HG03159 (cell line): Measurements from ENCODE around the gene BCORL1.

ENCODE experiments used
- ATAC-seq: cut with Tn5 transposase; IDR thresholded peaks from one replicate; pipeline ENCODE4 v1.9.1; 2021; ENCODE audit warnings: mild to moderate bottlenecking, moderate library complexity; ENCODE audit not compliant: unreplicated experiment

The BCORL1 gene

GRCh38 chrX:130055899-130056298, 73.5 kb downstream of the BCORL1 start:
- ATAC-seq, result no peak

- ATAC-seq, result no peak
Measured at GRCh38 chrX:130057209-130057608, 74.8 kb downstream of the BCORL1 start.

GRCh38 chrX:130058652-130059051, 76.2 kb downstream of the BCORL1 start:
- no peak for ATAC-seq

DNA sequence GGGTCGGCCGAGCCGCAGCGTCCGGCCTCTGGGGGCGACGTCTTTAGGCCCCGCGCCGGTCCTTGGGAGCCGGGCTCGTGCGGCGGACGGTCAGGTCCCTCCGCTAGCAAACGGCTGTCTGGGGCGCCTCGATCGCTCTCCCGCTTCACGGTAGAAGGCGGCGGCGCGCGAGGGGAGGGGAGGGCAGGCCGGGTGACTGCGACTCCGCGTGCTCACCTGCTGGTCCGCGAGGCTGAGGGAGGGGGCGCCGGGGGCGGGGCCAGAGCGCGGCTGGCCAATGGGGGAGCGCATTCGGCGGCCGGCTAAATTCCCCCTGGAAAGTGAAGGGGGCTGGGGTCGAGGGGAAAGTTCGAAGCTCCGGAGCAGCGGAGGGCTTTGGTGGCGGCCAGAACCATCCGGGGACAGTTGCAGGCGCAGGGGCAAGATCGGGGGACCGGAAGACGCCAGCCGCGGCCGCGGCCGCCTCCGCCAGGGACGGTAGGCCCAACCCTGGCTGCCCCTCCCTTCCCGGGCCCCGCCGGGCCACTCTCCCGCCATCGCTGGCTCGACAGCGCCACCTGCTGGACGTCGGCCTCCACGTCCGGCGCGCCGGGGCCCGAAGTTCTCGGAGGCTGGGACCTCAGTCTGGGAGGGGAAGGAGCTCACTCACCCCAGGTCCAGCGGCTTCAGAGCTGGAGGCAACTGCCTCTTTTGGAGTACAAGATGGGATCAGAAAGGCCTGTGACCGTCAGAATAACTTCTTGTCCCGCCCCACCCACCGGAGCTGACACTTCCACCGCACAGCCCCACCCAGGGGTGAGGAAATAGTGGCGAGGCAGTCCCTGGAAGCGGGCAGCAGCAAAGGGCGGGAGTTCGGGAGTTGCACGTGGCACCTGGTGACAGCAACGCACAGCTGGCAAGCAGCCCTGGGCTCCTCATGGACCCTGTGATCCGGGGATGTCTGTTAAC, 78.0 kb downstream of the BCORL1 start:
- ATAC-seq, result peak; percentile 85

GRCh38 chrX:130066975-130067615, 84.7 kb downstream of the BCORL1 start:
- no peak for ATAC-seq

GRCh38 chrX:130071611-130072344, 89.3 kb downstream of the BCORL1 start:
- no peak for ATAC-seq

- no peak for ATAC-seq
Measured at GRCh38 chrX:130072345-130072740, 89.9 kb downstream of the BCORL1 start.

DNA sequence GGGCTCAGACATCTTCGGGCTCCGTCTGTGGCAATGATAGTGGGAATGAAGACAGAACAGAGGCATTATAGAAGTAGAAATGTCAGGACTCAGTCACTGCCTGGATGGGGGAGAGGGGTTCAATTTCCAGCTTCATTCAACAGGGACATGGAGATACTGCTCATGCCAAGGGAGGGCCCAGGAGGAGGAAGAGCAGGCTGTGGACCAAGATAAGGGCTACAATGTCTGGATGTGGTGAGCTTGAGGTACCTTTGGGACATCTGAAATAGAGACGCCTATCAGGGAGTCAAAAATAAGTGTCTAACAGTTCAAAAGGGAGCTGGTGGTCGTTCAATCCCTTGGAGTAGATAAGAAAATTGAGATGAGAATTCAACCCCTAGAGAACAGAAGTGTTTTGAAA, 93.3 kb downstream of the BCORL1 start:
- ATAC-seq, result no peak

GRCh38 chrX:130079824-130080406, 97.5 kb downstream of the BCORL1 start:
- no peak for ATAC-seq

GRCh38 chrX:130080791-130081367, 98.4 kb downstream of the BCORL1 start:
- ATAC-seq, result no peak

- ATAC-seq, result no peak
Measured at GRCh38 chrX:130081421-130082045, 99.1 kb downstream of the BCORL1 start.

DNA sequence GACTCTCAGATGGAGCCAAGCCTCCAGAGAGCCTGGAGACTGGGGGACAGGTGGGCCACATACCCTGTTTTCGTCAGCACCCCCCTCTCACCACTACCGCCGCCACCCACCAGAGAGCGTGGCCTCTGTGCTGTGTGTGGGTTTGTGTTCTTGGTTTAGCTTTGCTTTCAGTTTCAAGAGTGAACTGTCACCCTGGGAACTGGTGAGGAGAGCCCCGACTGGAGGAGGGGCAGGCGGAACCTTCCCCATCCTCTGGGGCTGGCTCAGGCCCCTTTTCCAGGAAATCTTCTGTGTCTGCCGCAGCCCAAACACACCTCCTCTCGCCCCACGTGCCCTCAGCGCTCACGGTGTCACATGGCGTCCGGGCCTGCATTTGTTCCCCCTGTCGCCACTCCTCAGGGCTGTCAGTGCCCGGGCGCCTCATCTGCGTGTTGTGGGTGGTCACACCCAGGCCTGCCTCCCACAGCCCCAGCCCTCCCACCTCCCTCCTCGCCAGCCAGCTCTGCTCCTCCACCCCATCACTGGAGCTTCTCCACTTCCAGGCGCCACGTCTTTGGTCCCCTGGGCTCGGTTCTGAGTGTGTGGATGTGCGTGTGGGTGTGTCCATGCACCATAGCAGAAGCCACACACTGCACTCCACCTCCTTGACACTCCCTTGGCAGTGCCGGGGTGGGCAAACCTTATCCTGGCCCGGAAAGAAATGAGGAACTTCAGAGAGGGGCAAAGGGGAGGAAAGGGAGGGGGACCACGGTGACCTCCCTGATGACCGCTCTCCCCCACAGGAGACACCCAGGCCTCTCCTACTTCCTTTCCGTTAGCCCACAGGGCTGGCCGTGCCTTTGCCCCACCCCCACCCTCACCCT, 100.0 kb downstream of the BCORL1 start:
- ATAC-seq, result peak; percentile 59

- ATAC-seq, result no peak
Measured at GRCh38 chrX:130083107-130083490, 100.7 kb downstream of the BCORL1 start.

- no peak for ATAC-seq
Measured at GRCh38 chrX:130083656-130084382, 101.4 kb downstream of the BCORL1 start.

DNA sequence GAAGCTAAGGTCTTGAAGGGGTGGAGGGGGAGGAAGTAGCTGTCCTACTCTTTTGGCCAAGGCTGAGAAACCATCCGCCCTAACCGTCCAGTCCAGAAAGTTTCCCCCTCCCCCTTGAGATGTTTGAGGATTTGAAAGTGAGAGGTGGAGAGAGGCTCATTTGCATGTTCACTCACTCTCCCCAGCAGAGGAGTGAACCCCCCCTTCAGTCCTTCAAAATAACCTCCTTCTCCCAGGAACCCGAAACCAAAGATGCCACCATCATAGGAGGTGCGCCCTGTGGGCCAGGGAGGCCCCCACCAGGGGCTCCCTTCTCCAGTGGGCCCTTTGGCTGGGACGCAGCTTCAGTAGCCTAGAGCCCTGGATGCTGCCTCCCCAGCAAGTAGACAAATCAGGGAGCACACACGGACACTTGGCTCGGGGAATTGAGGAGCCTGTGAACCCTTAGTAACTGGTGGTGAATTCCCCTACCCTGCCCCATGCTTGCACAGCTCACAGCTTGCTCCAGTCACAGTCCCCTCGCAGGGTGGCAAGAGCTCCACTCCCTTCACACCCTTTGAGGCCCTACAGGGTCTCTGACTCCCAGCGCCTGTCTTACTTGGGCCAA, 102.3 kb downstream of the BCORL1 start:
- ATAC-seq, result peak; percentile 38

DNA sequence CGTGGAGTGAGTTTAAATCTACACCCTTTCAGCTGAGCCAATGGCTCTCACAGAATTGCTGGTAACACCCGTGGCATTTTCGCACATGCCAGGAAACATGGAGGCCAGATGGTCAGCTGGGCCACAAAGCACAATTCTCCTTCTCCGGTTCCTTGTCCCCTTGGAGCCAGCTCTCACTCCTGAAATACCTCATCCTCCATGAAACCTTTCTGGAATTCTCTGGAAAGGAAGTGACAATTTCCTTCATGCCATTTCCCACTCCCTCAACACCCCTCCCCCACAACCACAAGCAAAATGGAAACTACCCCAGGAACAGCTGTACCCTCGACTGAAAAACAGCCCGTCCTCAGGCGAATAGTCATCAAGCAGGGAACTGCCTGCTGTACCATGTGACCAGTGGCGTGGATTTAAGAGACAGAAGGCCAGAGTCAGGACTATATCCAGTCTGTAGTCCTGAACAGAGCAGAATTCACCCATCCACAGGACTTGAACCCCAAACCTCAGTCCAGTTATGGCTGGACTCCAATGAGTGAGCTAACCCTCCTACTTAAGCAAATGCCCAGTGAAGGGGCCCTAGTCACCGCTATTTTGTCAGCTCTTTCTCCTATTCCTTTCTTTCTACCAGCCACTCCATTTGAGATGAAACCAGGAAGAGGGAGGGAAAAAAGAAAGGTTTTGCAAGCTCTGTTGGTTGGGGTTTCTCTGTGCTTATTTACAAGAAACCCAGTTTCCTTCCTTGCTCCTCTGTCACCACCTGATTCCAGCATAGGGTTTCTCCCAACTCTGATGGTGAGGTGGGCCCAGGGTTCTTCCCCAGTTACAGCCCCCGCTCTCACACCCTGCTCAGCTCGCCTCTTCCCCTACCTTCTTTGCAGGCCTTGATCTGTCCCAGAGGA, 103.4 kb downstream of the BCORL1 start:
- no peak for ATAC-seq

GRCh38 chrX:130086447-130087206, 104.2 kb downstream of the BCORL1 start:
- ATAC-seq, result peak; percentile 43
